ENCODE measurements around the gene C4orf33. TPM values are rescaled to one million over a fixed set of nuclear protein-coding genes. Genes with fewer than 3 reads are reported as not detected.
"Not testable (repeated sequence)": the region's sequence is repeated elsewhere in the genome, so short reads cannot be mapped to it uniquely, and the experiment has no call there.

The C4orf33 gene
- 10 to 100 TPM in 1 of 2 donors, 1 to 10 TPM in 1; 9.1 to 12.8 TPM for polyA plus RNA-seq

- H3K4me3 ChIP-seq (ENCODE audit: low read depth in 1 of 2, low read length in 2 of 2): peak within 1 kb of the TSS; percentile 44 to 90
- H3K4me1 ChIP-seq (ENCODE audit: control insufficient read depth in 2 of 2, insufficient read depth in 2 of 2, low read length in 1 of 2): no peaks in the 10 kb centered on the region
- 5 to 8% methylated on average over 14 of the region's 14 CpGs for WGBS, 2 donors
- H3K27me3 ChIP-seq (ENCODE audit: control insufficient read depth in 1 of 2, insufficient read depth in 2 of 2, low read length in 2 of 2): no peaks in the 10 kb centered on the region
- no peaks in the 10 kb centered on the region for H3K9me3 ChIP-seq (ENCODE audit: control insufficient read depth in 2 of 2, insufficient read depth in 1 of 2, low read depth in 1 of 2, low read length in 1 of 2)
- peak within 1 kb of the TSS; percentile 77 to 86 for H3K27ac ChIP-seq (ENCODE audit: low read depth in 2 of 2, low read length in 1 of 2)
- H3K36me3 ChIP-seq (ENCODE audit: control insufficient read depth in 2 of 2, insufficient read depth in 2 of 2, low read length in 1 of 2): no peaks in the 10 kb centered on the region
Measured at GRCh38 chr4:129095811-129096454, at the start of gene C4orf33. C4orf33 (plus strand) TSS chr4:129096152; CDS start chr4:129102611, 6,459 bp downstream.

GRCh38 chr4:129059028-129059427 lies 36.9 kb upstream of the C4orf33 start:
- Histone ChIP-seq H3K4me3 (ENCODE audit: low read depth in 1 of 2, low read length in 2 of 2) (no peak overlapping the region), H3K9me3 (ENCODE audit: control insufficient read depth in 2 of 2, insufficient read depth in 1 of 2, low read depth in 1 of 2, low read length in 1 of 2) (peaks cover 21 to 32% of the 10 kb centered on the region in 2 donors), H3K36me3 (ENCODE audit: control insufficient read depth in 2 of 2, insufficient read depth in 2 of 2, low read length in 1 of 2) (peaks cover 2 to 4% of the 10 kb centered on the region in 2 donors), H3K27ac (ENCODE audit: low read depth in 2 of 2, low read length in 1 of 2) (no peak overlapping the region), H3K4me1 (ENCODE audit: control insufficient read depth in 2 of 2, insufficient read depth in 2 of 2, low read length in 1 of 2) (no peaks in the 10 kb centered on the region), H3K27me3 (ENCODE audit: control insufficient read depth in 1 of 2, insufficient read depth in 2 of 2, low read length in 2 of 2) (no peaks in the 10 kb centered on the region)

- Histone ChIP-seq H3K4me3 (ENCODE audit: low read depth in 1 of 2, low read length in 2 of 2) (no peak overlapping the region), H3K27me3 (ENCODE audit: control insufficient read depth in 1 of 2, insufficient read depth in 2 of 2, low read length in 2 of 2) (no peaks in the 10 kb centered on the region), H3K4me1 (ENCODE audit: control insufficient read depth in 2 of 2, insufficient read depth in 2 of 2, low read length in 1 of 2) (no peaks in the 10 kb centered on the region), H3K9me3 (ENCODE audit: control insufficient read depth in 2 of 2, insufficient read depth in 1 of 2, low read depth in 1 of 2, low read length in 1 of 2) (peaks cover 8 to 20% of the 10 kb centered on the region in 2 donors), H3K27ac (ENCODE audit: low read depth in 2 of 2, low read length in 1 of 2) (no peak overlapping the region), H3K36me3 (ENCODE audit: control insufficient read depth in 2 of 2, insufficient read depth in 2 of 2, low read length in 1 of 2) (peaks cover 2 to 4% of the 10 kb centered on the region in 2 donors)
- WGBS, 2 donors: 94 to 96% methylated on average over 3 of the region's 3 CpGs
Measured at GRCh38 chr4:129062580-129062979, 33.4 kb upstream of the C4orf33 start.

GRCh38 chr4:129063640-129064039 lies 32.3 kb upstream of the C4orf33 start:
- peaks cover 2 to 4% of the 10 kb centered on the region in 2 donors for H3K36me3 ChIP-seq (ENCODE audit: control insufficient read depth in 2 of 2, insufficient read depth in 2 of 2, low read length in 1 of 2)
- peaks cover 8 to 20% of the 10 kb centered on the region in 2 donors for H3K9me3 ChIP-seq (ENCODE audit: control insufficient read depth in 2 of 2, insufficient read depth in 1 of 2, low read depth in 1 of 2, low read length in 1 of 2)
- no peaks in the 10 kb centered on the region for H3K27me3 ChIP-seq (ENCODE audit: control insufficient read depth in 1 of 2, insufficient read depth in 2 of 2, low read length in 2 of 2)
- no peak overlapping the region for H3K4me3 ChIP-seq (ENCODE audit: low read depth in 1 of 2, low read length in 2 of 2)
- no peak overlapping the region for H3K27ac ChIP-seq (ENCODE audit: low read depth in 2 of 2, low read length in 1 of 2)
- 91 to 100% methylated on average over 2 of the region's 2 CpGs for WGBS, 2 donors
- H3K4me1 ChIP-seq (ENCODE audit: control insufficient read depth in 2 of 2, insufficient read depth in 2 of 2, low read length in 1 of 2): no peaks in the 10 kb centered on the region

GRCh38 chr4:129064717-129065116 lies 31.2 kb upstream of the C4orf33 start:
- H3K9me3 ChIP-seq (ENCODE audit: control insufficient read depth in 2 of 2, insufficient read depth in 1 of 2, low read depth in 1 of 2, low read length in 1 of 2): peaks cover 8 to 20% of the 10 kb centered on the region in 2 donors
- H3K36me3 ChIP-seq (ENCODE audit: control insufficient read depth in 2 of 2, insufficient read depth in 2 of 2, low read length in 1 of 2): peaks cover 2 to 4% of the 10 kb centered on the region in 2 donors
- H3K27ac ChIP-seq (ENCODE audit: low read depth in 2 of 2, low read length in 1 of 2): no peak overlapping the region
- no peaks in the 10 kb centered on the region for H3K27me3 ChIP-seq (ENCODE audit: control insufficient read depth in 1 of 2, insufficient read depth in 2 of 2, low read length in 2 of 2)
- no peak overlapping the region for H3K4me3 ChIP-seq (ENCODE audit: low read depth in 1 of 2, low read length in 2 of 2)
- H3K4me1 ChIP-seq (ENCODE audit: control insufficient read depth in 2 of 2, insufficient read depth in 2 of 2, low read length in 1 of 2): no peaks in the 10 kb centered on the region

GRCh38 chr4:129069537-129069936 lies 26.4 kb upstream of the C4orf33 start:
- not testable (repeated sequence) for H3K36me3 ChIP-seq (ENCODE audit: control insufficient read depth in 2 of 2, insufficient read depth in 2 of 2, low read length in 1 of 2); H3K27me3 ChIP-seq (ENCODE audit: control insufficient read depth in 1 of 2, insufficient read depth in 2 of 2, low read length in 2 of 2); H3K9me3 ChIP-seq (ENCODE audit: control insufficient read depth in 2 of 2, insufficient read depth in 1 of 2, low read depth in 1 of 2, low read length in 1 of 2); H3K4me3 ChIP-seq (ENCODE audit: low read depth in 1 of 2, low read length in 2 of 2); H3K27ac ChIP-seq (ENCODE audit: low read depth in 2 of 2, low read length in 1 of 2); H3K4me1 ChIP-seq (ENCODE audit: control insufficient read depth in 2 of 2, insufficient read depth in 2 of 2, low read length in 1 of 2)
- WGBS, 2 donors: 97% methylated on average over 2 of the region's 2 CpGs

- no peaks in the 10 kb centered on the region for H3K4me1 ChIP-seq (ENCODE audit: control insufficient read depth in 2 of 2, insufficient read depth in 2 of 2, low read length in 1 of 2)
- no peaks in the 10 kb centered on the region for H3K27me3 ChIP-seq (ENCODE audit: control insufficient read depth in 1 of 2, insufficient read depth in 2 of 2, low read length in 2 of 2)
- H3K4me3 ChIP-seq (ENCODE audit: low read depth in 1 of 2, low read length in 2 of 2): no peak overlapping the region
- H3K36me3 ChIP-seq (ENCODE audit: control insufficient read depth in 2 of 2, insufficient read depth in 2 of 2, low read length in 1 of 2): peaks cover 2 to 6% of the 10 kb centered on the region in 2 donors
- H3K27ac ChIP-seq (ENCODE audit: low read depth in 2 of 2, low read length in 1 of 2): no peak overlapping the region
- no peaks in the 10 kb centered on the region for H3K9me3 ChIP-seq (ENCODE audit: control insufficient read depth in 2 of 2, insufficient read depth in 1 of 2, low read depth in 1 of 2, low read length in 1 of 2)
Measured at GRCh38 chr4:129077326-129077725, 18.6 kb upstream of the C4orf33 start.

- Histone ChIP-seq H3K4me3 (ENCODE audit: low read depth in 1 of 2, low read length in 2 of 2) (no peak overlapping the region), H3K9me3 (ENCODE audit: control insufficient read depth in 2 of 2, insufficient read depth in 1 of 2, low read depth in 1 of 2, low read length in 1 of 2) (no peaks in the 10 kb centered on the region), H3K36me3 (ENCODE audit: control insufficient read depth in 2 of 2, insufficient read depth in 2 of 2, low read length in 1 of 2) (peaks cover 0 to 6% of the 10 kb centered on the region in 2 donors), H3K4me1 (ENCODE audit: control insufficient read depth in 2 of 2, insufficient read depth in 2 of 2, low read length in 1 of 2) (no peaks in the 10 kb centered on the region), H3K27me3 (ENCODE audit: control insufficient read depth in 1 of 2, insufficient read depth in 2 of 2, low read length in 2 of 2) (no peaks in the 10 kb centered on the region), H3K27ac (ENCODE audit: low read depth in 2 of 2, low read length in 1 of 2) (no peak overlapping the region)
Measured at GRCh38 chr4:129080129-129080528, 15.8 kb upstream of the C4orf33 start.

GRCh38 chr4:129082302-129082701 lies 13.7 kb upstream of the C4orf33 start:
- Histone ChIP-seq H3K4me1 (ENCODE audit: control insufficient read depth in 2 of 2, insufficient read depth in 2 of 2, low read length in 1 of 2) (no peaks in the 10 kb centered on the region), H3K36me3 (ENCODE audit: control insufficient read depth in 2 of 2, insufficient read depth in 2 of 2, low read length in 1 of 2) (peaks cover 0 to 6% of the 10 kb centered on the region in 2 donors), H3K27me3 (ENCODE audit: control insufficient read depth in 1 of 2, insufficient read depth in 2 of 2, low read length in 2 of 2) (no peaks in the 10 kb centered on the region), H3K27ac (ENCODE audit: low read depth in 2 of 2, low read length in 1 of 2) (no peak overlapping the region), H3K4me3 (ENCODE audit: low read depth in 1 of 2, low read length in 2 of 2) (no peak overlapping the region), H3K9me3 (ENCODE audit: control insufficient read depth in 2 of 2, insufficient read depth in 1 of 2, low read depth in 1 of 2, low read length in 1 of 2) (no peaks in the 10 kb centered on the region)
- WGBS, 2 donors: 95 to 96% methylated on average over 5 of the region's 5 CpGs

GRCh38 chr4:129085472-129085871 lies 10.5 kb upstream of the C4orf33 start:
- WGBS, 2 donors: 96% methylated on average over 4 of the region's 4 CpGs
- Histone ChIP-seq H3K27ac (ENCODE audit: low read depth in 2 of 2, low read length in 1 of 2) (no peak overlapping the region), H3K36me3 (ENCODE audit: control insufficient read depth in 2 of 2, insufficient read depth in 2 of 2, low read length in 1 of 2) (peaks cover 0 to 6% of the 10 kb centered on the region in 2 donors), H3K27me3 (ENCODE audit: control insufficient read depth in 1 of 2, insufficient read depth in 2 of 2, low read length in 2 of 2) (no peaks in the 10 kb centered on the region), H3K4me1 (ENCODE audit: control insufficient read depth in 2 of 2, insufficient read depth in 2 of 2, low read length in 1 of 2) (no peaks in the 10 kb centered on the region), H3K4me3 (ENCODE audit: low read depth in 1 of 2, low read length in 2 of 2) (no peak overlapping the region), H3K9me3 (ENCODE audit: control insufficient read depth in 2 of 2, insufficient read depth in 1 of 2, low read depth in 1 of 2, low read length in 1 of 2) (no peaks in the 10 kb centered on the region)

Measured in esophagus (tissue), 2 donors.